ENCODE data around the gene STAU1.
"Not testable (repeated sequence)": the region's sequence is repeated elsewhere in the genome, so short reads cannot be mapped to it uniquely, and the experiment has no call there.

The STAU1 gene

DNA sequence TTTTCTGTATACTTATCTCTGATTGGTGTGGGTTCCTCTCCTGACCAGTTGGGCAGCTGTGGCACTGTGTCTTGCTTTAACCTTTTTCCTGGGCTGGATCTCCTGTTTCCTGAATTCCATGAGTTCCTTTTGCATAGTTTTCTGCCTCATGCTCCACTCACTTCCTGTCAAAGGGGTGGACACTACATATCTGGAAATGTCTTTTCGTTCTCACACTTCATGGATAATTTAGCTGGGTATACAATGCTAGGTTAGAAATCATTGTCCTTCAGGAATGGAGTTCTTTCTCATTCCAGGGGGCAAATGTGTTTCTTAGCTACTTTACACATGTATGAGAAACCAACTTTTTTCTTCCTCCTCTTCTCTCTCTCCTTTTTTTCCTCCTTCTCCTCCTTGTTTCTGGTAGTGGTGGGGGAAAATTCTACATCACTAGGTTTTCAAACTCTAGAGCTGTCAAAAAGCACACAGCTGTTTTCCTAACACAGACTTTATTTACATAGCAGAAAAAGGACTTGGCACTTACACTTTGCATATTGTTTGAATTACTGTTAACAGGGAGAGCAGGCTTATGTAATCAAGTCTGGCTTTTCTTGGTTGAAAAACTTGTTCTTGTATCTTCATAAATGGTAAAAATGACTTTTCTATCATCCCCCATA lies 22.1 kb upstream of the STAU1 start:
- peak in 1 of 10 donors; percentile 10 for DNase-seq
- intact Hi-C loops (cut with DNase I): no loop called here

DNA sequence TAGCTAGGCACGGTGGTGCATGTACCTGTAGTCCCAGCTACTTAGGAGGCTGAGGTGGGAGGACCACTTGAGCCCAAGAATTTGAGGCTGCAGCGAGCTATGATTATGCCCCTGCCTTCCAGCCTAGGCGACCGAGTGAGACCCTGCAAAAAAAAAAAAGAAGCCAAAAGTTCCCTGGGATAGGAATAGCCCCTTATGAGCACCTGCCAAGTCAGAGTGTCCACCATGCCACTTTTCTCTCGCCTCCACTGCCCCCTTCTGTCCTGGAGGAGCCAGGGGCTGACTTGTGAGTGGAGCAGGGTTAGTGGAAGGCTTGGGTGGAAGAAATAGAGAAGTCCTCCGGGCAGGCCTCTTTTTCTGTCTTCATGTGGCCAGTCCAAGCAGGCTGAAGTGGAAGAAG lies 18.9 kb upstream of the STAU1 start:
- intact Hi-C loops (cut with DNase I): no loop called here
- peak in 2 of 10 donors; percentile 15 to 55 for DNase-seq

- intact Hi-C loops (cut with DNase I): no loop called here
- DNase-seq: no peak
These were observed 15.6 kb upstream of the STAU1 start for GRCh38 chr20:49203746-49204145.

GRCh38 chr20:49203011-49203410 lies 14.9 kb upstream of the STAU1 start:
- no peak for DNase-seq
- intact Hi-C loops (cut with DNase I): no loop called here

DNA sequence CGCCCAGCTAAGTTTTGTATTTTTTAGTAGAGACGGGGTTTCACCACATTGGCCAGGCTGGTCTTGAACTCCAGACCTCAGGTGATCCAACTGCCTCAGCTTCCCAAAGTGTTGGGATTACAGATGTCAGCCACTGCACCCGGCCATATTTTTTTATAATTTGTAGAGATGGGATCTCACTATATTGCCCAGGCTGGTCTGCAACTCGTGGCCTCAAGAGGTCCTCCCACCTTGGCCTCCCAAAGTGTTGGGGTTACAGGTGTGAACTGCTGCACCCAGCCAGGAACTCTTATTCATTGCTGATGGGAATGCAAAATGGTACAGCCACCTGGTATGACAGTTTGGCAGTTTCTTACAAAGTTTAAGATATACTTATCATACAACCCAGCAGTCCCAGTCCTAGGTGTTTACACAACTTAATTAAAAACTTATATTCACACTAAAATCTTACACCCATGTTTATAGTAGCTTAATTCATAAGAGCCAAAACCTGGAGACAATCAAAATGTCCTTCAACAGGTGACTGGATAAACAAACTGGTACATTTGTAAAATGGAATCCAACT lies 11.7 kb upstream of the STAU1 start:
- intact Hi-C loops (cut with DNase I): no loop called here
- DNase-seq: no peak

DNA sequence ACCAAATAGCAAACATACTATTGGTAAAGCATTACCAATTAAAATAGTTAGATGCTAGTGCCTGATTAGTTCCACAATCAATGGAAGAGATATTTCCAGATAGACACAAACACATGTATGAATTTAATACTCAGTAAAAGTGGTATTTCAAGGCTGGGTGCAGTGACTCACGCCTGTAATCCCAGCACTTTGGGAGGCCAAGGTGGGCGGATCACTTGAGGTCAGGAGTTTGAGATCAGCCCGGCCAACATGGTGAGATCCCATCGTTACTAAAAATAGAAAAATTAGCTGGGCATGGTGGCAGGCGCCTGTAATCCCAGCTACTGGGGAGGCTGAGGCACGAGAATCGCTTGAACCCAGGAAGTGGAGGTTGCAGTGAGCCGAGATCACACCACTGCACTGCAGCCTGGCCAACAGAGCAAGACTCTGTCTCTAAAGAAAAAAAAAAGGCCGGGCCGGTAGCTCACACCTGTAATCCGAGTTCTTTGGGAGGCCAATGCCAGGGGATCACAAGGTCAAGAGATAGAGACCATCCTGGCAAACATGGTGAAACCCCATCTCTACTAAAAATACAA lies 4.9 kb upstream of the STAU1 start:
- intact Hi-C loops (cut with DNase I); DNase-seq: not testable (repeated sequence)

DNA sequence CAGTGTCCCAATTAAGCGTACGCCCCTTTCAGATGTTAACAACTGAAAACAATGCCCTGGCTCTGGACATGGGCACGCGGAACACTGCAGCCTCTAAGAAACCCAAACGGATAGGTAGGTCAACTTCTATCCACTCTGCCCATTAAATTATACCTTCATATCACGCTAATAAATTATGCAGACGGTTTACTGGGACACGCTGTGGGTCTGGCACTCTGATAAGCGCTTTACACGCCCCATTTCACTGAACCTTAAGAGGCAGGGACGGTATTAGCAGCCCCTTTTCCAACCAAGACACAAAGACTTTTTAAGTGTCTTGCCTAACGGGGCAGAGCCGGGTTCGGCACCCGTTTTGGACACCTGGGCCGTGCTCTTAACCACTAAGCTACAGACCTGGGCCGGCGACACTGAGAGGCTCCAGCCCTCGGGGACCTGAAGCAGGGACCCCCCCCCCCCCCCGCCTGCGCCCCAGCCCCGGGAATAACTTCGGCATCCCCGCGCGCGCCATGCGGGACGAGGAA lies 744 bp downstream of the STAU1 start:
- intact Hi-C loops (cut with DNase I): loop anchor here (2.0 to 5.0 kb wide), 2 partner anchors 55 to 141 kb away; partner anchors contain the start of gene CSE1L
- peak in 1 of 10 donors; percentile 72 for DNase-seq

DNA sequence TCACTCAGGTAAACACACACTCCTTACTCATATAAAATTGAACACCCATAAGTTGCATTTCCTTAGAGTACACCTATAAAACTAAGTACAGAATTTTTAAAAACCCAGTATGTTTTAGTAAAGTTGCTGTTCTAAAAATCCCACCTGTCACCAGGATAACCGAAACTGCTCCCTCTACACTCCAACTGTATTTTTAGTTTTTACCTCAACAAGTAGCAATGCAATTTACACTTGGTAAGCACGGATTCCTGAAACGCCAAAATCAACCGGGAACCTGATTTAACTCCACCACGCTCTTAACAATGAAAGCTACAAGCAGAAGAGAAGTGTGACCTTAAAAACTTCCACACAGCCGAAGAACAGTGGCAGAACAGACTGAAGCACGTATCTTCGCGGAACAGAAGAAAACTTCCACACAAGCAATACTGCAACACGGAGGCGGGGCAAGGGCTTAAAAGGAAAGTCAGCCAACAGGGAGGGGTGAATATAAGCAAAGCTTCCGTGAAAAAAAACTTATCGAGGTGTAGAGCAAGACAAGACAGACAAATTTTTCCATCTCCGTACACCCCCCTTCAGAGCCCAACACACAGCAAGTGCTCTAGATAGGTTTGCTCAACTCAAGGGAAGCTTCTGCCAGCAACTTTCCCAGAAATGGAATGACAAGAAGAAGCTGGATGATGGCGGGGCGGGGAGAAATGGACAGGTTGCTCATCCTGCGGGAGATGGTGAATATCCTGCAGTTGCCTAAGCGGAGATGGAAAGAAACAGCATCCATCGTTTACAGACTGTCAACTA lies 1.4 kb downstream of the STAU1 start:
- intact Hi-C loops (cut with DNase I): loop anchor here (2.0 to 5.0 kb wide), 2 partner anchors 54 to 140 kb away; partner anchors contain the start of gene CSE1L
- DNase-seq: peak in 4 of 10 donors; percentile 21 to 76 (median 28)

DNA sequence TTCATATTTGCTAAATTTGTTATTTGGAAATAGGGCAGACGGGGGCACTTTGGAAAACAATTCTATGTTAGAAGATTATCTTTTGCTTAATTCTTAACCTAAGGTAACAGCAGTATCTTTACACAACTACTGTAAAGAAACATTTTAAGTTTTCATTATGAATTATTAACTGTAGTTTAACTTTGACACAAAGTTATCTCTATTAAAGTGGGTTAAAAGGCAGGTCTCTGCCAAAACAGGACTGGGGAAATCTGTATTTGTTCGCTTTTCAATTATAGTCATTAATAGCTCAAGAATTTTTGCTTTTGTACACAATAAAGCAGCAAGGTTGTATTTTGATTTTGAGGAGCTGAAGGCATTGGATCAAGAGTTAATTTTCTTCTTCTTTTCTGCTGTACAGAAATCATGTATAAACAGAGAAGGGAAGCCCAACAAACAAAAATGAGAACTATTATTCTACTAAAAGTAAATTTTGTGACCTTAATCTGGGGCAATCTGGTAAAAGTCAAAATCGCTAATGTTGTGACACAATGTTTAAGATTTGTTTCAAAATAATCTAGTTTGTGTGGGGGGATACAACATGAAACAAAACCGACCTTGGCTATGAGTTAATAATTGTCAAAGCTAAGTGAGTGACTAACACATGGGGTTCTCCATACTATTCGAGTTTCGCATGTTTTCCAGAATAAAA lies 2.9 kb downstream of the STAU1 start:
- DNase-seq: no peak
- intact Hi-C loops (cut with DNase I): loop anchor here (5.0 kb wide), 1 partner anchor 53 kb away; no protein-coding TSS in a partner anchor

- no peak for DNase-seq
- intact Hi-C loops (cut with DNase I): loop anchor here (5.0 kb wide), 1 partner anchor 52 kb away; no protein-coding TSS in a partner anchor
These were observed 3.5 kb downstream of the STAU1 start for GRCh38 chr20:49184691-49185070.

- intact Hi-C loops (cut with DNase I); DNase-seq: not testable (repeated sequence)
These were observed 4.0 kb downstream of the STAU1 start for GRCh38 chr20:49184084-49184501.

DNA sequence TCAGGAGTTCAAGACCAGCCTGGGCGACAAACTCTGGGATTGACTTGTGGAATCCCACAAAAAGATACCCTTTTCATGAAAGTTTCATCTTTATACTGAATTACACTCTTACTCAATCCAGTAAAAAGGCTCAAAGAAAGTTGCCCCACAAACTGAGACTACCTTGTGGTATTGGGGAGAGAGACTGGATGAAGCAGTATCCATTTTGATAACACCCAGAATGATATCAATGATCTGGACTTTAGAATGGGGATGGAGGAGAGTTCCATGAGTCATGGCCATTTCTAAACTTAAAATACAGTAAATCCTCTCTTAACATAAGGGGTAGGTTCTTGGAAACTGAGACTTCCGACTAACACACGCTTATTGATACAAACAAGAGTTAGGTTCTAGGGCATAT lies 4.7 kb downstream of the STAU1 start:
- intact Hi-C loops (cut with DNase I): no loop called here
- no peak for DNase-seq

- intact Hi-C loops (cut with DNase I): no loop called here
- no peak for DNase-seq
These were observed 6.8 kb downstream of the STAU1 start for GRCh38 chr20:49181265-49181877.

GRCh38 chr20:49179368-49180277 lies 8.5 kb downstream of the STAU1 start:
- intact Hi-C loops (cut with DNase I): no loop called here

GRCh38 chr20:49174183-49174582 lies 14.0 kb downstream of the STAU1 start:
- DNase-seq: no peak
- intact Hi-C loops (cut with DNase I): no loop called here

More at GRCh38 chr20:49179368-49180277, 8.5 kb downstream of the STAU1 start:
- no peak for DNase-seq

- DNase-seq: no peak
- intact Hi-C loops (cut with DNase I): no loop called here
These were observed 15.7 kb downstream of the STAU1 start for GRCh38 chr20:49172413-49172812.

GRCh38 chr20:49171909-49172308 lies 16.2 kb downstream of the STAU1 start:
- DNase-seq: peak in 6 of 10 donors; percentile 21 to 82 (median 33)
- intact Hi-C loops (cut with DNase I): no loop called here

DNA sequence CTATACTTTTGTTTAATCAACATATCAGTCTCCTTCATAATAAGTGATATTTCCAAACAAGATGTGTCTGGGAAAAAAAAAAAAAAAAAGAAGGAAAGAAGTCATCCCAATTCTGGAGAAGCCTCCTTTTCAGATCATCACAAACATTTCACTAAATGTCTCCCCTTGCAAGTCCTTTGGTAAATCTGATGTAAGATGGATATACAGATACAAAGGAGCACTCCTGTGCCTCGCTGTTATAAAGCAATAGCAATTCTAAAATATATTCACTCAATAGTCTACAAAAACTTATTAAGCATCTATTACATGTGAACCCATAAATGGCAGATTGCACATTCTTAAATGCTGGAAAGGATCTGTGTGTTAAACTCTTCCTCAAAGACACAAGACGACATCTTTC lies 17.4 kb downstream of the STAU1 start:
- DNase-seq: no peak
- intact Hi-C loops (cut with DNase I): no loop called here

DNA sequence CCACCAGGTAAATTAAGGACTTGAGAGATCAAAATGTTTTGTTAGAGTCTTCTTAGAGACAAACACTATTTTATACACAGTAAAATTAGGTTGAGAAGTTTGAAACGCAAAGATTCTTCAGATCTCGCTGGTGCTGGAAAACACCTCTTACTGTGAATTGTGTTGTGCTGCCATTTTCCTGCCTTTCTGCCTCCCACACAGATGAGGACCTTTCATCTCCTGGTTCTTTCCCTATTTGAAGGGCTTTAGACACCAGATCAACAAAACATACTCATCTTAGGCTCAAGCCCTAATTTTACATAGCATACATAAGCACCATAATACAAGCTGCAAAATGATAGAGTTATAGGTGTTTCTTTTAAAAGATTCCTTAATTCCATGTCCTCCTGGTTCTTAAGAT lies 18.6 kb downstream of the STAU1 start:
- intact Hi-C loops (cut with DNase I): no loop called here
- DNase-seq: no peak

Data from posterior cingulate gyrus (tissue), 11 donors.